Frontal cortex (tissue), 4 donors: ENCODE measurements around the gene TCF19. TPM values are rescaled to one million over a fixed set of nuclear protein-coding genes. Genes with fewer than 3 reads are reported as not detected.
A peak's percentile ranks its signal among the peaks of the same experiment; 100 is the strongest.
"Not testable (repeated sequence)": the region's sequence is repeated elsewhere in the genome, so short reads cannot be mapped to it uniquely, and the experiment has no call there.

Experiments
- DNase-seq, 2 donors: peaks; one replicate each; pipeline ENCODE4 v3.0.0; 2012; ENCODE audit warnings: low spot score in 2 of 2
- FAIRE-seq: peaks from 2 replicates; lab custom pipeline; 2012; peaks lifted over from hg19 to GRCh38; lab: Jason Lieb, UNC
- total RNA-seq: library from RNA; depleted of rRNA; stranded (reverse); fragments of >200 nt; gene quantifications from one replicate; pipeline ENCODE4 v1.2.3, GENCODE V29; 2014
- donor health status: control.
- donor health status: control.
- donor health status: control.

TCF19 gene
- total RNA-seq, 1 donor from 2014 or later: 2.0 TPM

- no peak for DNase-seq
Measured at GRCh38 chr6:31175971-31176370, 17.6 kb downstream of the TCF19 start.

GRCh38 chr6:31178143-31179041 is 20.0 kb downstream of the TCF19 start:
- no peak for FAIRE-seq

More at GRCh38 chr6:31175971-31176370, 17.6 kb downstream of the TCF19 start:
- FAIRE-seq: no peak

GRCh38 chr6:31179042-31179386 is 20.6 kb downstream of the TCF19 start:
- DNase-seq (no peak), FAIRE-seq (no peak)

More at GRCh38 chr6:31178143-31179041, 20.0 kb downstream of the TCF19 start:
- DNase-seq: no peak

GRCh38 chr6:31179896-31180295 is 21.5 kb downstream of the TCF19 start:
- DNase-seq: no peak
- no peak for FAIRE-seq

- DNase-seq: peak in 1 of 2 donors; percentile 61
- no peak for FAIRE-seq
Measured at GRCh38 chr6:31180500-31180899, 22.1 kb downstream of the TCF19 start.

GRCh38 chr6:31183287-31183686 is 24.9 kb downstream of the TCF19 start:
- not testable (repeated sequence) for FAIRE-seq, DNase-seq

- FAIRE-seq, DNase-seq: not testable (repeated sequence)
Measured at GRCh38 chr6:31183859-31184258, 25.5 kb downstream of the TCF19 start.

- not testable (repeated sequence) for FAIRE-seq, DNase-seq
Measured at GRCh38 chr6:31185695-31186051, 27.3 kb downstream of the TCF19 start.

- FAIRE-seq (no peak), DNase-seq (no peak)
Measured at GRCh38 chr6:31186052-31186734, 27.8 kb downstream of the TCF19 start.

- FAIRE-seq: no peak
Measured at GRCh38 chr6:31187780-31188194, 29.4 kb downstream of the TCF19 start.

GRCh38 chr6:31189223-31189622 is 30.8 kb downstream of the TCF19 start:
- FAIRE-seq, DNase-seq: not testable (repeated sequence)

More at GRCh38 chr6:31187780-31188194, 29.4 kb downstream of the TCF19 start:
- no peak for DNase-seq

GRCh38 chr6:31190488-31190887 is 32.1 kb downstream of the TCF19 start:
- DNase-seq (no peak), FAIRE-seq (no peak)

GRCh38 chr6:31192431-31193105 is 34.2 kb downstream of the TCF19 start:
- DNase-seq: peak in 1 of 2 donors; percentile 48
- FAIRE-seq: not testable (repeated sequence)

GRCh38 chr6:31193206-31193605 is 34.8 kb downstream of the TCF19 start:
- DNase-seq (no peak), FAIRE-seq (no peak)

GRCh38 chr6:31194061-31194834 is 35.9 kb downstream of the TCF19 start:
- FAIRE-seq (no peak), DNase-seq (no peak)

GRCh38 chr6:31195308-31195979 is 37.1 kb downstream of the TCF19 start:
- not testable (repeated sequence) for DNase-seq, FAIRE-seq

GRCh38 chr6:31196251-31197022 is 38.0 kb downstream of the TCF19 start:
- not testable (repeated sequence) for FAIRE-seq, DNase-seq
